DMS114 treated with DMSO at 0.1 percent for 48 hours (cell line): ENCODE measurements around the gene CDNF.

ENCODE experiments used
- DNase-seq: peaks from one replicate; lab custom pipeline; 2025; ENCODE audit not compliant: unreplicated experiment; lab: John Stamatoyannopoulos, UW

The CDNF gene

GRCh38 chr10:14798636-14799035, 39.2 kb downstream of the CDNF start:
- no peak for DNase-seq

- no peak for DNase-seq
Observed at GRCh38 chr10:14787938-14788337, 49.9 kb downstream of the CDNF start.

DNA sequence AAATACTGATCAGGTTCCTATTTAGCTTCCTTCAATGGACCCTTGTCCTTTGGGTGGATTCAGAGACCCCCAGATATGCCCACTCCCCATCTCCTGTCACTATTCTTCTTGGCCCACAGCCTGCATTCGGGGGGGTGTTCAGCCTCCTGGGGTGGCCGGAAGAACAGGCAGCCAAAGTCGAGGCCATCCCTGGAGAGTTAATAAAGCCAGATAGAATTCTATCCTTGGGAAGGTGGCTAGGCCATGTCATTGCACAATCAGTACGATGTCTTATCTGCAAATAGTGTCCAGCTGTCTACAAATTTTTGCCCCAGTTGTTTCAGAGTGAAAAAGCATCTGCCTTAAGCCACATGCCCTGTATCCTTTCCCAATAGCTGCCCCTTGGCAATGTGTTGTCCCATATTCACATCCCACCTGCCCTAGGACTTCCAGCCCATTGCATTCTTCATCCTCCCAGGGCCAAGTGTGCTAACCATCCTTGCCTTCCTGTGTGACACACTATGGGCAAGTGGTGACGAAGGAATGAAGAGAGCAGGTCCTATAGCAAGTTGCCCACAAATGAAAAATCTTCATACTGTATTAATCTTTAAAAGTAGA, 53.3 kb downstream of the CDNF start:
- DNase-seq: no peak

DNA sequence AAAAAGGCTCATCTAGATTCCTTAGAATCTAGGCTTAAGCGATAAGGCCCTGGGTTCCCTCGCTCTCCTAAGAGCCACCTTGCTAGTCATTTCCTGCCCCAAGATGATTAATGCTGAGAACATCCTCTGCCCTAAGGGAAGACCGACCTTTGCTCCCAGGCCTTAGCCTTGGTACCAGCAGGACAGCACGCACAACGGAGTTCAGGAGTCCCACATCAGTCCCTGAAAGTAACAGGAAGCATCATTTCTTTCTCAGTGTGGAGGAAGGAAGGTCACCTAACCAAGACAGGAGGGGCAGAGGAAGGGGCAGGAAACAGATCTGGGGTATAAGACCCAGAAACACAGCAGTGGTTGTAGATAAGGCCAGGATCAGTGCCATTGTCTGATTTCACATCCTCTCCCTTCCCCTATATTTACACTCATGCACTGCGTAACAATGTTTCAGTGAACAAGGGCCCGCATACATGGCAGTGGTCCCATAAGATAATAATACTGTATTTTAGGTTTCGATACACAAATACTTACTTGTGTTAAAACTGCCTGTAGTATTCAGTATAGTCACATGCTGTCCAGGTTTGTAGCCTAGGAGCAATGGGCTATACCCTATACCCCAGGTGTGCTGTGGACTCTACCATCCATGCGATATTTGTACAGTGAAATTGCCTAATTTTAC, 55.0 kb downstream of the CDNF start:
- DNase-seq: no peak

DNA sequence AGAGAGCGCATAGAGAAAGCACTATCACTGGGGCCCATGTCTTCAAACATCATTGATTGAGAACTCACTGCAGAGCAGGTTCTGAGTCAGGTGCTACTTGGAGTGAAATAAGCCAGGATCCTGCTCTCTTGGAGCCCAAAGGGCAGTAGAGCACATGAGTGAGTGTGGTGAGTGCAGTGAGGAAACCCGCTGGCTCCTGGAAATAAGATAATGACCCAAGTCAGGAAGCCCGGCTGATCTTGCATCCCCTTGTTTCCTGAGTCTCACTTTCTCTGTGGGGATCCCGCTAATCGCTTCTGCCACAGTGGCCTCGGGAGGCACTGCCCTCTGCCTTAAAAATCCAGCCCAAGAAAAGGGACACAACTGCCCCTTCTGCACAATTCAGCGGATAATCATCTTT, 56.1 kb downstream of the CDNF start:
- no peak for DNase-seq

DNA sequence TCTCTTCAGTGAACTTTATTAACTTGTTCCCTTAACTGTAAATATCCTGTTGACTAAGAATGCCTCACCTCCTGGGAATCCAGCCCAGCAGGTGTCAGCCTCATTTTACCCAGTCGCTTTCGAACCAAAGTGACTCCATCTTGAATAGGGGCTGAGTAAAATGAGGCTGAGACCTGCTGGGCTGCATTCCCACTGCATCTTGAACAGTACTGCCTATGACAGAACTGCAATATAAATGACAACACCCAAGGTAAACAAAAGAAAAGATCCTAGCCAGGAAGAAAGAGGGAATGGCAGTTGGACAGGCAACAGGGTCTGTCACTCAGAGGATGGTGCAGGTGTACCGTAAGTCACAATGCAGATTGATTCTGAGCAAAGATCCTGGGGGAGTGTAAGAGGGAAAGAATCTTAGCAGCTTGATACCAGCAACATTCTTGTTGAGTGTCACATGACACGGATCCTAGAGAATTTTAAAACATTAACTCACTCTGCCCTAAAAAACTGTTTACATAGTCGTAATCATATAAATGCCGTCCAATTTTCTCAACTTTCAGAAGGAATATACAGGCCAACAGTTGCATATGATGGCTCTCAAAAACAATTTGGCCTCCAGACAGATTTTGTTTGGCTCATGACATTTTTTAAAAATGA, 58.7 kb downstream of the CDNF start:
- no peak for DNase-seq

- DNase-seq: no peak
Observed at GRCh38 chr10:14776546-14776945, 61.3 kb downstream of the CDNF start.

DNA sequence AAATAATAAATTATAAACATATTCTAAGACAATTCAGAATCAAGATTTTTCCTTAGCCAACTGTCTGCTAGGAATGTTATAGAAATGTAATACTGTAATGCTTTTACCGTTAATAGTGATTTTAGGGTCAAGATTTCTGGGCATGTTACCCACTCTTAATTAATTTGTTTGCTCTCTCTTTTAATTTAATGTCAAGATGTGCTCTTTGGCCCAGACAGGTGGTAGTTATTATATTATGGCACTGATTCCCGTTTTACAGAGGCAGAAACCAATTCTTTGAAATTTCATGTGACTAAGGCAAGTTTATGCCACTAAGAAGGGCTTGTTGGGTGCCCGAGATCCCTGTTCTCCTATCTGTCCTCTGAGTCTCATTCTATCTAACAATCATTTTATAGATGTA, 62.2 kb downstream of the CDNF start:
- no peak for DNase-seq

GRCh38 chr10:14774797-14775196, 63.0 kb downstream of the CDNF start, which contains the start of gene FAM107B:
FAM107B (minus strand) TSS chr10:14774897; CDS start chr10:14774663, 234 bp downstream.
- no peak for DNase-seq

- DNase-seq: no peak
Observed at GRCh38 chr10:14774214-14774580, 63.6 kb downstream of the CDNF start.

GRCh38 chr10:14773551-14774213, 64.2 kb downstream of the CDNF start:
- no peak for DNase-seq

DNA sequence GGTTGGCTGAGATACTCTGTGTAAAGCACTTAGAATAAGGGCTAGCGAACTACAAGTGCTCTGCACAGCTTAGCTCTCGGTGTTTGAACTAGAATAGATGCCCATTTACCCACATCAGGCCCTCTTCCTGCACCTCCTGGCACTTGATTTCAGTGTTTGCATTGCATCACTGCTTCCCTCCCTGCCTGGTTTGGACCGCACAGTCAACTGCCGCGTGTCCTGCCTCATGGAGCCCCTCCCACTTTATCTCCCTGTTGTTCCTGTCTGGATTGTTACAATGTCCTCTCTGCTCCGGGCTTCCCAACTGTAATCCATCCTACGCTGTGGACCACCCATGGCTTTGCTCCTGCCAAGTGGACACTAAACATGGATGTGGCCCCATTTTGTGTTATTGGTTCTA, 65.4 kb downstream of the CDNF start:
- no peak for DNase-seq

GRCh38 chr10:14770927-14771326, 66.9 kb downstream of the CDNF start:
- no peak for DNase-seq
